HEK293T (cell line): Measurements from ENCODE around the gene CNP.
"Not testable (repeated sequence)": the region's sequence is repeated elsewhere in the genome, so short reads cannot be mapped to it uniquely, and the experiment has no call there.

Experiments used
- CTCF ChIA-PET: fragments of 350-600 bp; formaldehyde crosslinking; extraction: SDS; loops from one replicate; lab custom pipeline; 2021; ENCODE audit warnings: antibody characterized with exemption, inconsistent platforms; lab: Yijun Ruan, JAX
- POLR2A ChIA-PET: fragments of 350-600 bp; formaldehyde crosslinking; extraction: SDS; loops from one replicate; lab custom pipeline; 2020; ENCODE audit warnings: antibody characterized with exemption, inconsistent platforms; lab: Yijun Ruan, JAX
- DNase-seq: peaks from one replicate; pipeline ENCODE4 v3.0.0; 2012; ENCODE audit warnings: mixed read lengths; ENCODE audit errors: extremely low spot score
- ARNT ChIP-seq: fragments of 450-650 bp; IDR thresholded peaks from 2 replicates; pipeline ENCODE4 v1.6.1; 2017; ENCODE audit warnings: mild to moderate bottlenecking
- BHLHE40 ChIP-seq: fragments of 450-650 bp; IDR thresholded peaks from 2 replicates; pipeline ENCODE4 v1.6.1; 2016; ENCODE audit warnings: mild to moderate bottlenecking, moderate library complexity, borderline replicate concordance
- CTBP1 ChIP-seq: fragments of 450-650 bp; IDR thresholded peaks from 2 replicates; pipeline ENCODE4 v1.6.1; 2016; ENCODE audit warnings: borderline replicate concordance
- ELF4 ChIP-seq: fragments of 450-650 bp; IDR thresholded peaks from 2 replicates; pipeline ENCODE4 v1.6.1; 2017; ENCODE audit warnings: antibody characterized with exemption
- FOXA1 ChIP-seq: fragments of 450-650 bp; IDR thresholded peaks from 2 replicates; pipeline ENCODE4 v1.6.1; 2016; ENCODE audit warnings: mild to moderate bottlenecking
- FOXK2 ChIP-seq: fragments of 450-650 bp; IDR thresholded peaks from 2 replicates; pipeline ENCODE4 v1.6.1; 2016; ENCODE audit warnings: mild to moderate bottlenecking
- FOXM1 ChIP-seq: fragments of 450-650 bp; IDR thresholded peaks from 2 replicates; pipeline ENCODE4 v1.6.1; 2017; ENCODE audit warnings: mild to moderate bottlenecking, borderline replicate concordance
- HDGF ChIP-seq: fragments of 450-650 bp; IDR thresholded peaks from 2 replicates; pipeline ENCODE4 v1.6.1; 2017; ENCODE audit warnings: antibody characterized with exemption, borderline replicate concordance
- L3MBTL2 ChIP-seq: fragments of 450-650 bp; conservative IDR thresholded peaks from 2 replicates; pipeline ENCODE4 v1.6.1; 2016; ENCODE audit warnings: mild to moderate bottlenecking
- LEF1 ChIP-seq: fragments of 450-650 bp; IDR thresholded peaks from 2 replicates; pipeline ENCODE4 v1.6.1; 2017; ENCODE audit warnings: mild to moderate bottlenecking, borderline replicate concordance
- NFRKB ChIP-seq: fragments of 450-650 bp; IDR thresholded peaks from 2 replicates; pipeline ENCODE4 v1.6.1; 2016; ENCODE audit warnings: mild to moderate bottlenecking, moderate library complexity
- SP1 ChIP-seq: fragments of 450-650 bp; IDR thresholded peaks from 2 replicates; pipeline ENCODE4 v1.6.1; 2017
- SUZ12 ChIP-seq: fragments of 450-650 bp; IDR thresholded peaks from 2 replicates; pipeline ENCODE4 v1.6.1; 2016; ENCODE audit warnings: mild to moderate bottlenecking
- TARDBP ChIP-seq: fragments of 450-650 bp; IDR thresholded peaks from 2 replicates; pipeline ENCODE4 v1.6.1; 2016
- ZNF384 ChIP-seq: fragments of 450-650 bp; IDR thresholded peaks from 2 replicates; pipeline ENCODE4 v1.6.1; 2016
- TF ChIP-seq, protein P1 (sequence below): fragments of 450-650 bp; IDR thresholded peaks from 2 replicates; pipeline ENCODE4 v1.6.1; 2016

CNP gene

DNA sequence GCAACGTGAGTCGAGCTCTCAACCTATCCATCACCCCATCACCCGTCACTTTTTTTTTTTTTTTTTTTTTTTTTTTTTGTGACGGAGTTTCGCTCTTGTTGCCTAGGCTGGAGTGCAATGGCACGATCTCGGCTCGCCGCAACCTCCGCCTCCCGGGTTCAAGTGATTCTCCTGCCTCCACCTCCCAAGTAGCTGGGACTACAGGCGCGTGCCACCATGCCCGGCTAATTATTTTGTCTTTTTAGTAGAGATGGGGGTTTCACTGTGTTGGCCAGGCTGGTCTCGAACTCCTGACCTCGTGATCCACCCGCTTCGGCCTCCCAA is 35.8 kb upstream of the CNP start:
- POLR2A ChIA-PET, result interaction anchor here (0.5 to 6.6 kb wide), 40 partner anchors 9 to 271 kb away, joined by 3 to 148 read pairs (median 5); partner anchors contain the start of genes ACLY, CNP, DNAJC7 and EIF1
- CTCF ChIA-PET, result interaction anchor here (0.6 to 2.5 kb wide), 12 partner anchors 9 to 273 kb away, joined by 3 to 12 read pairs (median 3); partner anchors contain the start of gene ACLY
- not testable (repeated sequence) for DNase-seq
- TF ChIP-seq ZNF384, result peak; percentile 96

DNA sequence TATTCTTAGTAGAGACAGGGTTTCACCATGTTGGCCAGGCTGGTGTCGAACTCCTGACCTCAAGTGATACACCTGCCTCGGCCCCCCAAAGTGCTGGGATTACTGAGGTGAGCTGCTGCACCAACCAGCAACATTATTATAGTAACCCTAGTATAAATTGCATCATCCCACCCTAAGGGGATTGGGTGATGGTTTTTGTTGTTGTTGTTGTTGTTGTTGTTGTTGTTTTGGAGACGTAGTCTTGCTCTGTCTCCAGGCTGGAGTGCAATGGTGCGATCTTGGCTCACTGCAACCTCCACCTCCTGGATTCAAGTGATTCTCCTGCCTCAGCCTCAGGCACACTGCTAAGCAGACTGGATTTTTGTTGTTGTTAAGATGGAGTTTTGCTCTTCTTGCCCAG is 34.9 kb upstream of the CNP start:
- ChIA-PET POLR2A (interaction anchor here (6.6 kb wide), 1 partner anchor 12 kb away, joined by 148 read pairs; the partner anchor contains the start of gene ACLY), CTCF (interaction anchor here (2.5 kb wide), 1 partner anchor 269 kb away, joined by 12 read pairs; no protein-coding TSS in a partner anchor)
- DNase-seq, result not testable (repeated sequence)

DNA sequence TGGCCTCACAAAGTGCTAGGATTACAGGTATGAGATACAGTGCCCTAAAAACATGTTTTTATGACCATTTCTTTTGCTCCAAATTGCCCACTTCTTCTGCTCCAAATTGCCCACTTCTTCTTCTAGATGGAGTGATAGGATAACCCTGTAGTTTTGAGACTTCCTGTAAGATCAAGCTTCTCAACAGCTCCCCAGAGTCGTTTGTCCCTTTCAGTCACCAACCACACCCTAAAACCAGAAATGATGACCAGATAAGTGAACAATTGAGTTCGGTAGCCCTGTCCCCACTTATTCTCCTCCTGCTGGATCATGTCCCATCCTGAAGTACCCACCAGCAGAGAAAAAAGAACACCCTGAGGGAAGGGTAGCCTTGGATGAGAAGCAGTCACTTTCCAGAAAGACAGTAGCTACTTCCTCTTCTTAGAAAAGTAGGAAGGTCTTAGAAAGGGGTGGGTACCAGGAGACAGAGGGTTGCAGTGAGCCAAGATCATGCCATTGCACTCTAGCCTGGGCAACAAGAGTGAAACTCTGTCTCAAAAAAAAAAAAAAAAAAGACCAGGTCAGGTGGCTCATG is 33.7 kb upstream of the CNP start:
- DNase-seq, result no peak

DNA sequence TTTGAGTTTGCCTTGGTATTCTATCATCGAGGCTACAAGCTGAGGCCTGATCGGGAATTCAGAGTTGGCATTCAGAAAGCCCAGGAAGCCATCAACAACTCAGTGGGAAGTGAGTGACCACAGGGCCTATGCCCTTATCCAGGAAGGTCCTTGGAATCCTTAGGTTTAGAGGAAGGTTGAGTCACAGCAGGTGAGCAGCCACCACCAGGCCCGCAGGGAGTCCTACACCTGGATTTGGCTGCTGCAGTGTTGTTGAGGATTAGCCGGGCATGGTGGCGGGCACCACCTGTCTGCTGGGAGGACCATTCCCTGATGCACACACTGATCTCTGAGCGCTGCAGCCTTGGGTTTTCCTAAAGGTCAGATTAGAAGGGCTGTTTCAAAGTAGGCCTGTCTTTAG is 31.0 kb upstream of the CNP start:
- TF ChIP-seq ARNT (no peak), SP1 (no peak), L3MBTL2 (no peak)
- TF ChIP-seq, protein P1, sequence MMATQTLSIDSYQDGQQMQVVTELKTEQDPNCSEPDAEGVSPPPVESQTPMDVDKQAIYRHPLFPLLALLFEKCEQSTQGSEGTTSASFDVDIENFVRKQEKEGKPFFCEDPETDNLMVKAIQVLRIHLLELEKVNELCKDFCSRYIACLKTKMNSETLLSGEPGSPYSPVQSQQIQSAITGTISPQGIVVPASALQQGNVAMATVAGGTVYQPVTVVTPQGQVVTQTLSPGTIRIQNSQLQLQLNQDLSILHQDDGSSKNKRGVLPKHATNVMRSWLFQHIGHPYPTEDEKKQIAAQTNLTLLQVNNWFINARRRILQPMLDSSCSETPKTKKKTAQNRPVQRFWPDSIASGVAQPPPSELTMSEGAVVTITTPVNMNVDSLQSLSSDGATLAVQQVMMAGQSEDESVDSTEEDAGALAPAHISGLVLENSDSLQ, result no peak
- ChIA-PET CTCF (no interaction called here), POLR2A (no interaction called here)
- DNase-seq, result no peak

More for the DNA sequence above, 33.7 kb upstream of the CNP start:
- ChIA-PET CTCF (interaction anchor here (1.0 kb wide), 1 partner anchor 270 kb away, joined by 3 read pairs; no protein-coding TSS in a partner anchor), POLR2A (interaction anchor here (0.6 to 6.6 kb wide), 4 partner anchors 13 to 1893 kb away, joined by 3 to 148 read pairs (median 4); partner anchors contain the start of genes ACLY and DNAJC7)
- TF ChIP-seq ELF4 (no peak), CTBP1 (no peak), NFRKB (no peak), FOXA1 (no peak), LEF1 (no peak), FOXK2 (no peak), TARDBP (no peak), BHLHE40 (no peak), ZNF384 (no peak), L3MBTL2 (no peak), ARNT (no peak), HDGF (no peak)

DNA sequence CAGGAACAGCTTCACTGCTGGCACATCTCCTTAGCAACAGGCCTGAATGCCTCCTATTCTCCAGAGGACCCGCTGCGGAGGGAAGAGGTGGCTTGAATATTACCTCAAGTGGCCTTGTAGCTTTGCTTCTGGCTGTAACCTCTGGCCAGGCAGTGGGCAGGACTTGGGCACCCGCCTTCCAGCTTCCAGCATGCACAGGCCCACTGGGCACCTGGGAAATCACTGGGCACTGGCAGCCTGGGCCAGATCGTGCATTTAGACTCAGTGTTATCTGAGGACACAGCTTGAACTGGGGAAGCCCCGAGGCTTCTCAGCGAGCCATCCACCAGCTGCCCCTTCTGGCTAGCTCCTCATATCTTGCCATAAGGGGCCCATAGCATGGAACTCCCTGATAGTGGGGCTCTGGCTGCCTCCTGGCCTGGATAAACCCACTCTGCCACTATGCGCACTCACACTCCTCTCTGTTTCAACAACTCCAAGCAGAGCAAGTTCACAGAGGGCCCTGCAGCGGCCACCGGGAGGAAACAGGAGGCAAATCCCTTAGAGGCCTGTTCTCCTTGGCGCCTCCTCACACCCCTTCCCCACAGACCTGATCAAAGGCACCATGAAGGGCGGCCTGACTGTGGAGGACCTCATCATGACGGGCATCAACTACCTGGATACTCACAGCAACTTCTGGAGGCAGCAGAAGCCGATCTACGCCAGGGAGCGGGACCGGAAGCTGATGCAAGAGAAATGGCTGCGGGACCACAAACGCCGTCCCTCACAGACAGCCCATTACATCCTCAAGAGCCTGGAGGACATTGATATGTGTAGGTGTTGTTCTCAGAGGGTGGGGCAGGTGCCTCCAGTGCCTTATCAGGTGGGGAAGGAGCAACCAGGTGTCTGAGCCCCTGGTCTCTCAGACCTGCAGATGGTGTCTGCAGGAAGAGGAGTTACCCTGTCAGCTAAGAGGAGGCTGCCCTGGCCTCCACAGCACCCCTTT is 28.3 kb upstream of the CNP start:
- POLR2A ChIA-PET, result interaction anchor here (1.5 to 4.1 kb wide), 3 partner anchors 8 to 21 kb away, joined by 3 to 35 read pairs (median 6); partner anchors contain the start of genes ACLY and ODAD4
- no peak for DNase-seq
- CTCF ChIA-PET, result interaction anchor here (0.6 kb wide), 1 partner anchor 322 kb away, joined by 4 read pairs; no protein-coding TSS in a partner anchor
- no peak for TF ChIP-seq LEF1
- no peak for TF ChIP-seq L3MBTL2
- TF ChIP-seq ZNF384, result no peak
- no peak for TF ChIP-seq HDGF
- no peak for TF ChIP-seq BHLHE40
- TF ChIP-seq TARDBP, result no peak

DNA sequence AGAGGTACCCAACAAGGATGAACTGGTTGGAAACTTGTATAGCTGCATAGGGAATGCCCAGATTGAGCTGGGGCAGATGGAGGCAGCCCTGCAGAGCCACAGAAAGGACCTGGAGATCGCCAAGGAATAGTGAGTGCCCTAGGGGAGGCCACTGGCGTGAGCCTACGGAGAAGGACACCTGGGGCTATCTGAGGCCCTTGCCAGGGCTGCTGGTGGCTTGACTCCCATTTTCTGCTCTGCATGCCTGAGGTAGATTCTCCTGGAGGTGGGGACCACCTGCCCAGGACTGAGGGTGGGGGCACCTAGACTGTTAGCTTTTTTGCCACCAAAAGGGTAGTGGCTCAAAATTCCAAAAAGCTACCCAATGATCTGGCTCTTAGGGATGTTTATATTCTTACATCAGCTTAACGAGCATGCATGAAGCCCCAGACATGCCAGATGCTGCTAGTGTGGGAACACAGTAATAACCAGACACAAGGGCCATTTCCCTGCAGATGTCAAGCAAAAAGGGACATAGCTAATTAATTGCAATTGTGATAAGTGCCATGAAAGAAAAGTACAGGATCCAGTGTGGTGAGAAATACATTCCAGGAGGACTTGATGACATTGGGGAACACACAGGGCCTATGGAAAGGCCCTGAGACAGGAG is 27.4 kb upstream of the CNP start:
- no peak for DNase-seq
- TF ChIP-seq BHLHE40 (no peak), ELF4 (no peak), FOXM1 (no peak), HDGF (no peak), TARDBP (no peak), ZNF384 (no peak), NFRKB (no peak), ARNT (no peak), LEF1 (no peak), L3MBTL2 (no peak), FOXA1 (no peak), CTBP1 (no peak), FOXK2 (no peak), SUZ12 (no peak), SP1 (no peak)
- TF ChIP-seq, protein P1, result no peak
- POLR2A ChIA-PET, result interaction anchor here (1.0 to 4.1 kb wide), 4 partner anchors 9 to 141 kb away, joined by 3 to 35 read pairs (median 4); partner anchors contain the start of genes ACLY and ODAD4
- CTCF ChIA-PET, result interaction anchor here (1.1 kb wide), 1 partner anchor 9 kb away, joined by 3 read pairs; the partner anchor contains the start of gene ODAD4
